ENCODE data around the gene SYTL3.
A peak's percentile ranks its signal among the peaks of the same experiment; 100 is the strongest.
"Not testable (repeated sequence)": the region's sequence is repeated elsewhere in the genome, so short reads cannot be mapped to it uniquely, and the experiment has no call there.

SYTL3 gene

GRCh38 chr6:158701268-158701667, 51.4 kb downstream of the SYTL3 start:
- DNase-seq = not testable (repeated sequence)

- DNase-seq = no peak
Observed at GRCh38 chr6:158703111-158703836, 53.4 kb downstream of the SYTL3 start.

GRCh38 chr6:158703837-158704822, 54.3 kb downstream of the SYTL3 start:
- peak; percentile 88 for DNase-seq

- no peak for DNase-seq
Observed at GRCh38 chr6:158705386-158706126, 55.7 kb downstream of the SYTL3 start.

- peak; percentile 79 for DNase-seq
Observed at GRCh38 chr6:158706369-158706982, 56.6 kb downstream of the SYTL3 start.

GRCh38 chr6:158707120-158707820, 57.4 kb downstream of the SYTL3 start:
- no peak for DNase-seq

GRCh38 chr6:158707821-158708195, 58.0 kb downstream of the SYTL3 start:
- no peak for DNase-seq

GRCh38 chr6:158708239-158708638, 58.4 kb downstream of the SYTL3 start:
- no peak for DNase-seq

- DNase-seq = no peak
Observed at GRCh38 chr6:158709809-158710208, 60.0 kb downstream of the SYTL3 start.

GRCh38 chr6:158711264-158711663, 61.4 kb downstream of the SYTL3 start:
- DNase-seq = no peak

- no peak for DNase-seq
Observed at GRCh38 chr6:158713469-158713868, 63.6 kb downstream of the SYTL3 start.

GRCh38 chr6:158714706-158715105, 64.9 kb downstream of the SYTL3 start:
- no peak for DNase-seq

GRCh38 chr6:158715330-158716311, 65.8 kb downstream of the SYTL3 start:
- no peak for DNase-seq

GRCh38 chr6:158717341-158718330, 67.8 kb downstream of the SYTL3 start:
- no peak for DNase-seq

- DNase-seq = peak; percentile 76
Observed at GRCh38 chr6:158718461-158719046, 68.7 kb downstream of the SYTL3 start.

- no peak for DNase-seq
Observed at GRCh38 chr6:158722176-158722729, 72.4 kb downstream of the SYTL3 start.

- DNase-seq = no peak
Observed at GRCh38 chr6:158725704-158726103, 75.8 kb downstream of the SYTL3 start.

GRCh38 chr6:158729906-158730540, 80.2 kb downstream of the SYTL3 start:
- DNase-seq = no peak
